ENCODE results near the gene BAIAP2L2.

The BAIAP2L2 gene

DNA sequence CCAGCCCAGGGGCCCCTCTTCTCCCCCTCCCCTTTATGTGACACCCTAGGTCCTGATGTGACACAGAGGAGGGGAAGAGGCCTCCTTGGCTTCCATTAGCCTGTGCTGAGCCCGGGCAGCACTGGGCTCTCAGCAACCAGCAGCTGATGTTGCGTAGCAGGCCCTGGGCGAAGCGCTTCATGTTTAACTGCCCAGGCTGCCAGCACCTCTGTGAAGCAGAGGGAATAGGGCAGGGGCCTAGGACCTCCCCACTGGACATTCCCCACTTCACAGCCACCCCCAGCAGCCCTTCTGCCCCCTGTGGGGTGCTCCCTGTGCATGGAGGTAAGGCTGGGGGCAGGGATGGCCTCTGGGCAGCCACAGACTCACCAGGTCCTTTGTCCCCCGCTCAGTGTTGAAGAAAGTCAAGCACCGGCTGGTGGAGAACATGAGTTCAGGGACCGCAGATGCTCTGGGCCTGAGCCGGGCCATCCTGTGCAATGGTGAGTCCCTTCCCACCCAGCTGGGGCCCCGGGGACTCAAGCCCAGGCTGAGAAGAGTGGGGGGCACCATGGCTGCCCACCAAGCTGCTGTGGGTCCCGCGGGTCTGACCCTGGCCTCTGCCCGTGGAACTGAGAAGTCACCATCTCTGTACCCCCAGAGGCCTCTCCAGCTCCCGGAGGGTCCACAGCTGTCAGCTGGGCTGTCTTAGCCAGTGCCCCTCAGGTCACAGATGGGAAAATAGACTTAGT lies 41.7 kb downstream of the BAIAP2L2 start:
- Histone ChIP-seq H3K36me3 (ENCODE audit: control insufficient read depth, insufficient read depth, low read length) (no peaks in the 10 kb centered on the region), H3K79me2 (no peaks in the 10 kb centered on the region)

GRCh38 chr22:38067761-38068360 lies 42.6 kb downstream of the BAIAP2L2 start:
- H3K9ac ChIP-seq: no peak overlapping the region
- H3K27me3 ChIP-seq (ENCODE audit: control insufficient read depth, insufficient read depth, low read length): no peaks in the 10 kb centered on the region
- no peak overlapping the region for H3K27ac ChIP-seq
- no peaks in the 10 kb centered on the region for H3K79me2 ChIP-seq
- H3K4me2 ChIP-seq (ENCODE audit: low read length): no peak overlapping the region
- H3K9me3 ChIP-seq (ENCODE audit: control insufficient read depth, low read length): no peaks in the 10 kb centered on the region
- TF ChIP-seq CTCF (IDR thresholded peaks at IDR 0.05): no peak
- no peaks in the 10 kb centered on the region for H3K4me1 ChIP-seq
- H3K36me3 ChIP-seq (ENCODE audit: control insufficient read depth, insufficient read depth, low read length): no peaks in the 10 kb centered on the region
- H3K4me3 ChIP-seq (ENCODE audit: low read depth, low read length): no peak overlapping the region
- H2AFZ ChIP-seq: no peak overlapping the region

More for the DNA sequence above, 41.7 kb downstream of the BAIAP2L2 start:
- Histone ChIP-seq H3K9ac (no peak overlapping the region), H2AFZ (no peak overlapping the region), H3K4me3 (ENCODE audit: low read depth, low read length) (no peak overlapping the region), H3K27me3 (ENCODE audit: control insufficient read depth, insufficient read depth, low read length) (no peaks in the 10 kb centered on the region), H3K9me3 (ENCODE audit: control insufficient read depth, low read length) (no peaks in the 10 kb centered on the region), H3K27ac (no peak overlapping the region), H3K4me2 (ENCODE audit: low read length) (no peak overlapping the region), H3K4me1 (no peaks in the 10 kb centered on the region)
- TF ChIP-seq CTCF (IDR thresholded peaks at IDR 0.05): no peak

GRCh38 chr22:38067028-38067415 lies 43.5 kb downstream of the BAIAP2L2 start:
- no peak overlapping the region for H3K4me3 ChIP-seq (ENCODE audit: low read depth, low read length)
- no peak overlapping the region for H3K9ac ChIP-seq
- H2AFZ ChIP-seq: no peak overlapping the region
- H3K27me3 ChIP-seq (ENCODE audit: control insufficient read depth, insufficient read depth, low read length): no peaks in the 10 kb centered on the region
- H3K36me3 ChIP-seq (ENCODE audit: control insufficient read depth, insufficient read depth, low read length): no peaks in the 10 kb centered on the region
- TF ChIP-seq CTCF (IDR thresholded peaks at IDR 0.05): no peak
- no peaks in the 10 kb centered on the region for H3K9me3 ChIP-seq (ENCODE audit: control insufficient read depth, low read length)
- no peaks in the 10 kb centered on the region for H3K79me2 ChIP-seq
- no peak overlapping the region for H3K27ac ChIP-seq
- H3K4me2 ChIP-seq (ENCODE audit: low read length): no peak overlapping the region
- H3K4me1 ChIP-seq: no peaks in the 10 kb centered on the region

- no peaks in the 10 kb centered on the region for H3K36me3 ChIP-seq (ENCODE audit: control insufficient read depth, insufficient read depth, low read length)
- no peak overlapping the region for H3K9ac ChIP-seq
- H3K79me2 ChIP-seq: no peaks in the 10 kb centered on the region
- H2AFZ ChIP-seq: no peak overlapping the region
- no peaks in the 10 kb centered on the region for H3K9me3 ChIP-seq (ENCODE audit: control insufficient read depth, low read length)
- no peaks in the 10 kb centered on the region for H3K4me1 ChIP-seq
- H3K4me2 ChIP-seq (ENCODE audit: low read length): no peak overlapping the region
- no peaks in the 10 kb centered on the region for H3K27me3 ChIP-seq (ENCODE audit: control insufficient read depth, insufficient read depth, low read length)
- no peak overlapping the region for H3K27ac ChIP-seq
- no peak overlapping the region for H3K4me3 ChIP-seq (ENCODE audit: low read depth, low read length)
- no peak for TF ChIP-seq CTCF (IDR thresholded peaks at IDR 0.05)
These were observed 44.0 kb downstream of the BAIAP2L2 start for GRCh38 chr22:38066381-38067027.

Data from parathyroid adenoma (tissue), 2 donors.